ENCODE data around the gene SLF1.

- no peak for TF ChIP-seq CTCF (IDR thresholded peaks at IDR 0.05)
- no peak for TF ChIP-seq EZH2 (IDR thresholded peaks at IDR 0.05; ENCODE audit: borderline replicate concordance, insufficient read depth, low read depth, low read length, poor library complexity, severe bottlenecking)
Measured at GRCh38 chr5:94691291-94691690, 72.8 kb downstream of the SLF1 start.

All from B cell (primary cell).